COR-L47 (cell line): ENCODE measurements around the gene PLA2R1.

Experiments
- DNase-seq: peaks from one replicate; lab custom pipeline; 2025; lab: John Stamatoyannopoulos, UW

Gene PLA2R1

DNA sequence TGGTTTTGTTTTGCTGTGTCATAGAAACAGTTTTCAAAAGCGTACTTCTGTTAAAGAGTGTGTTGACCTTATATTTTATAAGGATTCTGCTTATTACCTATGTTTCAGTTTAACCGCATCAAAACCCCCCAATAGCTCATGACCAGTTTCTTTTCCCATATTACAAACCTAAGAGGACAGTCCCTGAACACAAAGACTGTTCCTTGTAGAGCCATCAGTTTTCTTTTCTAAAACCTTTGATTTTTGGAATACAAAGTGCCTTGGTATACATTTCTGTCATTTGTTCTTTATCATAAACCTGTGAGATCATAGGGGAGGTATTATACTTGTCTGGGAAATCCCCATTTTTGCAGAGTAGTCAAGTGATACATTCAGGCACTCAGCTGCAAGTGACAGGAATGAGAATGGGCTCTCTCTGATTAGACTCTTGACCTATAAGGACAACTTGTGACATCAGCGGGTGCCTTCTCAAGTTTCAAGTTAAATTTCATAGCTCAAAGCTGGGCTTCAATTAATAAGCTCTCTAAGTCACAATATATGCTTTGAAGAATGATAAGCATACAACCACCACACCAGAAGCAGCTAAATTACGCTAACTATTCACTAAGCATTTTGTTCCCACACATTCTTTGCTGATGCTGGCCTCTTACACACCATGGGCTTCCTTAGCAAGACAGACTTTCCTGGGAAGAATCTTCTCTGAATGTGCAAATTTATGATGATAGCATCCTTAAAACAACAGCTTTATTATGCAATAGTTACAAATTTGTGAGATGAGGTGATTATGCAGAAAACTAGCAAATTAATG, 167.0 kb downstream of the PLA2R1 start:
- DNase-seq: no peak

GRCh38 chr2:159894145-159894838, 168.1 kb downstream of the PLA2R1 start:
- DNase-seq: no peak

- no peak for DNase-seq
Measured at GRCh38 chr2:159892990-159893810, 169.2 kb downstream of the PLA2R1 start.

DNA sequence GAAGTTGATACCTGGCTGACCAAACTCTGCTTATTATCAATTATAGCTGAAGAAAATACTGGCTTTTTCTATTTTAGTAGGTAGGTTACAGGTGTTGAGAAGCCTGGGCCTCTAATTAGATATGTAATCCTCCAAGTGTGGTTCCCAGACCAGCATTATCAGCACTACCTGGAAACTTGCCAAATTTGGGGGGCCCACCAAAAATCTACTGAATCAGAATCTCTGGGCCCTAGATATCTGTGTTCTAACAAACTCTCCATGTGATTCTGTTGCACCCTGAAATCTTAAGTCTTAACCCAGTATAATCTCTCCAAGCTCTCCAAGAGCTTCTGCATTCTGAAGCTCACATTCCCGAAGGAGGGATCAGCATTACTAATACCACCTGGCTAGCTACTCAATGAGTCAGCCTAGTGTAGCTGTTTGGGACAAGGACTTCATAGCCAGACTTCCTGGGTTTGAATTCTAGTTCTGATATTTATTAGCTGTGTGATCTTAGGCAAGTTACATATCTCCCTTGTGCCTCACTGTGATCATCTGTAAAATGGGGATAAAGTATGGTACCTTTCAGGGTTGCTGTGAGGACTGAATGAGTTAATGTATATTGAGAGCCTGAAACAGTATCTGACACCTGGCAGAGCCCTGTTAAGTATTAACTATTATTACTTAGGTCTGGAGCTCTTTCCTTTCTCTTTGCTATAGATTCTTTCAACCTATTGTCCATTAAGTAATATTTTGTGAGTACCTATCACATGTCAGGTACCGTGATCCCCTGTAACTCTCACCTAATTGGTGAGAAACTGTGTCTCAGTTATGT, 170.3 kb downstream of the PLA2R1 start:
- DNase-seq: no peak

- no peak for DNase-seq
Measured at GRCh38 chr2:159891267-159891588, 171.2 kb downstream of the PLA2R1 start.

DNA sequence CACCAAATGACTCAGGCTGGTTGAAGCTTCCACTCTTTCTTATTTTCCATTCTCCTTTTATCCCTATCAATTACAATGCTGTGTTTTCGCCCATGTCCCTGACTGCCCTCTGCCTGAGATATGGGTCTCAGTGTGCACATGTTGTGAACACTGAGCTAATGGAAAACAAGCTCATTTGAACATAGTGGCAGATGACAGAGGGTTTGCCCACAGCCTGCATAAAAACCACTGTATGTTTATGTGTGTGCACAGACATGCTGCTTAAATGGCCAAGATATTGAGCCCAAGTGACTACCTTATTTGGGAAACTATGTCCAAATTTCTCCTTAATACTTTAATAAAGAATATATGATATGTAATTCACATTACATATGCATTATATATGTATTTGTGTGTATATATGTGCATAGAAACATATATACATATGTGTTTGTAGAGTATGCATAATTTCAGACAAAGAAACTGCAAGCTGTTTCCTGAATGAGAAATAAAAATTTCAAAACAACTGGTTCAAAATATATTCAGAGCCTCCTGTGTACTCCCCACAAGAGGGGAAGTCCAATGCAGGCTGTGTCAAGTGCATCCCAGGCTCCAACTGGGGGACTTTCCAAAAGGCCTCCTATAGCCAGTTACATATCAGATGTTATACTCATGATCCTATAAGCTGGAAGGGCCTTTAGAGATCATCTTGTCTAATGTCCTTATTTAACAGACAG, 171.7 kb downstream of the PLA2R1 start:
- DNase-seq: no peak

DNA sequence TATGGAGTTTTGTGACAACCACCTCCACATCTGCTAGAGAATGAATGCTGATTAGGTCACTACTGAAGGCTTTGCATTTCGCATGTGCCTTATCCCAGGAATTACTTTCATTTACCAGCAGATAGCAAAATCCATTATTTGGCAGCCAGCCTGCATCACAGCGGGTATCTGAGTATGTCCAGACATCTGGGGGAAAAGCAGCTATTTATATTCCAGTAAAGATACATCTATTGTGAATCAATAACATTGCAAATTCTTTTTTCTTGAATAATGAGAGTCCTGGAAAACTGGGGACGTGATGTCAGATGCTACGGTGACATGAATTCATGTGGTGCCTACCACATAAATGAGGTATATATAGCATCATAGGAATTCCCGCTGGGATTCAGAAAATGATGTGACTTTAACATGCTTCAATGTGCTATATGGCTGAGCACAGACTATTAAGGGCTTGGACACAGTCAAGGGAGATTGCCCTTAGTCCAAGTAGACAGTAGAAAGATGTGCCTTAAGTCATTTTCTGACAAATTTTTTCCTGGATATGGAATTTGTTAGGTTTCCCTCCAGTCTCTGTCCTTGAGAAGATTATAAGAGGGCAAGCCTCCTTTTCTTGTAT, 180.2 kb downstream of the PLA2R1 start:
- DNase-seq: peak; percentile 25
